Right atrium auricular region (tissue), 2 donors: ENCODE results near the gene OR10H1. TPM values are rescaled to one million over a fixed set of nuclear protein-coding genes. Genes with fewer than 3 reads are reported as not detected.
"Not testable (repeated sequence)": the region's sequence is repeated elsewhere in the genome, so short reads cannot be mapped to it uniquely, and the experiment has no call there.

Source experiments
- DNase-seq: peaks from one replicate; pipeline ENCODE4 v3.0.0-alpha.2; 2019; ENCODE audit warnings: low spot score
- H3K27ac ChIP-seq, 2 donors: fragments of 200-600 bp; sonication (generic); 1 replicate in 1 of 2; 2 replicates in 1 of 2; pipeline ENCODE4 v1.5.1; 2016 to 2019
- H3K27me3 ChIP-seq, 2 donors: fragments of 200-600 bp; sonication (generic); one replicate each; pipeline versions ENCODE4 v1.5.1 to v1.6.0; 2017 to 2019
- H3K36me3 ChIP-seq: fragments of 200-600 bp; sonication (generic); one replicate; pipeline ENCODE4 v1.5.1; 2016
- H3K4me1 ChIP-seq, 2 donors: fragments of 200-600 bp; sonication (generic); one replicate each; pipeline versions ENCODE4 v1.5.1 to v1.6.0; 2017 to 2019
- H3K4me3 ChIP-seq, 2 donors: fragments of 200-600 bp; sonication (generic); 1 replicate in 1 of 2; 2 replicates in 1 of 2; pipeline ENCODE4 v1.5.1; 2017 to 2019; ENCODE audit warnings: mild to moderate bottlenecking in 1 of 2, moderate library complexity in 1 of 2
- H3K9me3 ChIP-seq, 2 donors: fragments of 200-600 bp; sonication (generic); one replicate each; pipeline ENCODE4 v1.5.1; 2019
- CTCF ChIP-seq, 2 donors: fragments of 200-600 bp; sonication (generic); IDR thresholded peaks; one replicate each; pipeline ENCODE4 v1.5.1; 2019; ENCODE audit warnings: antibody characterized with exemption in 2 of 2
- total RNA-seq, 2 donors: library from RNA; depleted of rRNA; stranded (reverse); fragments of >200 nt; gene quantifications; one replicate each; pipeline ENCODE4 v1.1.0, GENCODE V29; 2016

The OR10H1 gene
- total RNA-seq, 2 donors from 2014 or later = not detected

GRCh38 chr19:15850385-15850784, 34.9 kb upstream of the OR10H1 start:
- no peak for DNase-seq
- TF ChIP-seq CTCF (IDR thresholded peaks at IDR 0.05) = no peak
- no peaks in the 10 kb centered on the region for H3K9me3 ChIP-seq
- H3K4me1 ChIP-seq = no peaks in the 10 kb centered on the region
- H3K4me3 ChIP-seq = no peak overlapping the region
- no peaks in the 10 kb centered on the region for H3K27me3 ChIP-seq
- H3K36me3 ChIP-seq = no peaks in the 10 kb centered on the region
- H3K27ac ChIP-seq = no peak overlapping the region

- Histone ChIP-seq H3K4me1 (no peaks in the 10 kb centered on the region), H3K27ac (no peak overlapping the region), H3K4me3 (no peak overlapping the region), H3K9me3 (no peaks in the 10 kb centered on the region), H3K27me3 (no peaks in the 10 kb centered on the region), H3K36me3 (no peaks in the 10 kb centered on the region)
- DNase-seq = no peak
- no peak for TF ChIP-seq CTCF (IDR thresholded peaks at IDR 0.05)
Observed at GRCh38 chr19:15846923-15847322, 31.5 kb upstream of the OR10H1 start.

GRCh38 chr19:15843894-15844222, 28.4 kb upstream of the OR10H1 start:
- not testable (repeated sequence) for DNase-seq, H3K27me3 ChIP-seq, H3K36me3 ChIP-seq

GRCh38 chr19:15843203-15843893, 27.9 kb upstream of the OR10H1 start:
- Histone ChIP-seq H3K36me3 (no peaks in the 10 kb centered on the region), H3K4me1 (no peaks in the 10 kb centered on the region), H3K27ac (no peak overlapping the region), H3K27me3 (no peaks in the 10 kb centered on the region), H3K4me3 (no peak overlapping the region), H3K9me3 (no peaks in the 10 kb centered on the region)
- no peak for DNase-seq
- no peak for TF ChIP-seq CTCF (IDR thresholded peaks at IDR 0.05)

More at GRCh38 chr19:15843894-15844222, 28.4 kb upstream of the OR10H1 start:
- not testable (repeated sequence) for H3K9me3 ChIP-seq, H3K4me1 ChIP-seq, H3K4me3 ChIP-seq, H3K27ac ChIP-seq

- H3K9me3 ChIP-seq = no peaks in the 10 kb centered on the region
- no peaks in the 10 kb centered on the region for H3K27me3 ChIP-seq
- no peaks in the 10 kb centered on the region for H3K4me1 ChIP-seq
- no peak for DNase-seq
- no peak overlapping the region for H3K4me3 ChIP-seq
- no peak for TF ChIP-seq CTCF (IDR thresholded peaks at IDR 0.05)
- H3K27ac ChIP-seq = no peak overlapping the region
- H3K36me3 ChIP-seq = no peaks in the 10 kb centered on the region
Observed at GRCh38 chr19:15841875-15842569, 26.6 kb upstream of the OR10H1 start.

- DNase-seq = no peak
- H3K4me1 ChIP-seq = peaks cover 0 to 5% of the 10 kb centered on the region in 2 donors
- H3K4me3 ChIP-seq = no peak overlapping the region
- H3K9me3 ChIP-seq = no peaks in the 10 kb centered on the region
- TF ChIP-seq CTCF (IDR thresholded peaks at IDR 0.05) = no peak
- no peaks in the 10 kb centered on the region for H3K36me3 ChIP-seq
- H3K27ac ChIP-seq = no peak overlapping the region
- H3K27me3 ChIP-seq = no peaks in the 10 kb centered on the region
Observed at GRCh38 chr19:15840833-15841232, 25.4 kb upstream of the OR10H1 start.

GRCh38 chr19:15839888-15840287, 24.4 kb upstream of the OR10H1 start:
- not testable (repeated sequence) for H3K4me3 ChIP-seq, H3K27ac ChIP-seq, H3K9me3 ChIP-seq, H3K27me3 ChIP-seq, H3K36me3 ChIP-seq, H3K4me1 ChIP-seq, DNase-seq
